IMR-90 (cell line): Measurements from ENCODE around the gene CD68. TPM values are rescaled to one million over a fixed set of nuclear protein-coding genes. Genes with fewer than 3 reads are reported as not detected.

Experiments
- ATAC-seq: fragments of 200-7000 bp; cut with Tn5 transposase; 2 replicates; pipeline ENCODE4 v1.9.1; 2020; ENCODE audit warnings: low read depth, mild to moderate bottlenecking, moderate library complexity
- BruUV-seq: library from RNA; stranded (reverse); fragments of 400-500 nt; replicated peaks from 2 replicates; lab custom pipeline; 2021; lab: Mats Ljungman, UMichigan
- CTCF ChIA-PET: fragments of 300-600 bp; formaldehyde crosslinking; extraction: SDS; loops from one replicate; lab custom pipeline; 2021; ENCODE audit warnings: antibody characterized with exemption; lab: Yijun Ruan, JAX
- POLR2A ChIA-PET: fragments of 300-600 bp; sonication (Branson Sonifier 250); formaldehyde crosslinking; loops from one replicate; lab custom pipeline; 2022; ENCODE audit warnings: antibody characterized with exemption; ENCODE audit not compliant: unreplicated experiment; lab: Charles Lee
- DNase-seq: peaks from one replicate; pipeline ENCODE4 v3.0.0; 2013
- H2AFZ ChIP-seq: replicated peaks from 2 replicates; pipeline ENCODE3; 2013; ENCODE audit warnings: low read length, mild to moderate bottlenecking; ENCODE audit not compliant: poor library complexity
- H2AK5ac ChIP-seq: 2 replicates; pipeline ENCODE4 v1.6.1; 2013; ENCODE audit warnings: low read depth, low read length, inconsistent platforms
- H2AK9ac ChIP-seq: replicated peaks from 2 replicates; pipeline ENCODE3; 2013; ENCODE audit warnings: mild to moderate bottlenecking, low read depth, low read length, moderate library complexity; ENCODE audit not compliant: poor library complexity
- H2BK120ac ChIP-seq: 2 replicates; pipeline ENCODE4 v1.6.1; 2013; ENCODE audit warnings: low read depth, low read length, inconsistent platforms
- H2BK15ac ChIP-seq: 3 replicates; pipeline ENCODE4 v1.6.1; 2013; ENCODE audit warnings: low read depth, low read length, inconsistent platforms
- H2BK20ac ChIP-seq: 2 replicates; pipeline ENCODE4 v1.6.1; 2013; ENCODE audit warnings: low read depth, mild to moderate bottlenecking, inconsistent platforms, low read length, moderate library complexity
- H2BK5ac ChIP-seq: 2 replicates; pipeline ENCODE4 v1.6.1; 2013; ENCODE audit warnings: mild to moderate bottlenecking, low read depth, low read length, inconsistent platforms; ENCODE audit not compliant: poor library complexity, severe bottlenecking
- H3K14ac ChIP-seq: replicated peaks from 2 replicates; pipeline ENCODE4 v1.6.1; 2013; ENCODE audit warnings: low read depth, low read length, inconsistent platforms
- H3K18ac ChIP-seq: 2 replicates; pipeline ENCODE4 v1.6.1; 2013; ENCODE audit warnings: low read depth, low read length, control low read depth
- H3K23ac ChIP-seq: 2 replicates; pipeline ENCODE4 v1.6.1; 2013; ENCODE audit warnings: low read depth, low read length, inconsistent platforms
- H3K27ac ChIP-seq: 2 replicates; pipeline ENCODE4 v1.5.1; 2013; ENCODE audit warnings: mild to moderate bottlenecking, control low read depth, low read length; ENCODE audit not compliant: insufficient read depth
- H3K27me3 ChIP-seq: 2 replicates; pipeline ENCODE4 v1.6.1; 2013; ENCODE audit warnings: low read length; ENCODE audit not compliant: control insufficient read depth, insufficient read depth
- H3K36me3 ChIP-seq: 2 replicates; pipeline ENCODE4 v1.6.1; 2013; ENCODE audit warnings: low read length, mixed read lengths; ENCODE audit not compliant: control insufficient read depth, insufficient read depth
- H3K4ac ChIP-seq: 2 replicates; pipeline ENCODE4 v1.6.1; 2013; ENCODE audit warnings: low read depth, low read length, inconsistent platforms
- H3K4me1 ChIP-seq: 2 replicates; pipeline ENCODE4 v1.6.1; 2013; ENCODE audit warnings: low read length, mixed read lengths; ENCODE audit not compliant: control insufficient read depth, insufficient read depth
- H3K4me2 ChIP-seq: 2 replicates; pipeline ENCODE4 v1.6.1; 2013; ENCODE audit warnings: low read depth, mild to moderate bottlenecking, control low read depth, low read length, moderate library complexity
- H3K4me3 ChIP-seq: 2 replicates; pipeline ENCODE4 v1.5.1; 2013; ENCODE audit warnings: low read depth, mild to moderate bottlenecking, control low read depth, low read length, moderate library complexity; ENCODE audit not compliant: insufficient read depth
- H3K56ac ChIP-seq: 2 replicates; pipeline ENCODE4 v1.6.1; 2013; ENCODE audit warnings: low read length, inconsistent platforms; ENCODE audit not compliant: insufficient read depth; ENCODE audit errors: extremely low read depth
- H3K79me1 ChIP-seq, 2 experiments: 2 replicates each; pipeline ENCODE4 v1.6.1; 2013; ENCODE audit warnings: low read length in 2 of 2, inconsistent platforms in 1 of 2, low read depth in 1 of 2
- H3K9ac ChIP-seq: 2 replicates; pipeline ENCODE4 v1.6.1; 2013; ENCODE audit warnings: low read depth, low read length, control low read depth
- H3K9me1 ChIP-seq: 2 replicates; pipeline ENCODE4 v1.6.1; 2013; ENCODE audit warnings: low read length, inconsistent platforms; ENCODE audit not compliant: insufficient read depth
- H3K9me3 ChIP-seq: 2 replicates; pipeline ENCODE4 v1.6.1; 2013; ENCODE audit warnings: low read length; ENCODE audit not compliant: control insufficient read depth, insufficient read depth
- H4K20me1 ChIP-seq: 2 replicates; pipeline ENCODE4 v1.6.1; 2013; ENCODE audit warnings: low read length, inconsistent platforms; ENCODE audit not compliant: insufficient read depth
- H4K5ac ChIP-seq: 2 replicates; pipeline ENCODE4 v1.6.1; 2013; ENCODE audit warnings: mild to moderate bottlenecking, low read depth, low read length, control low read depth
- H4K8ac ChIP-seq, 2 experiments: 2 replicates each; pipeline ENCODE4 v1.6.1; 2013; ENCODE audit warnings: low read depth in 2 of 2, low read length in 2 of 2, control low read depth in 1 of 2, inconsistent platforms in 1 of 2
- H4K91ac ChIP-seq: 2 replicates; pipeline ENCODE4 v1.6.1; 2013; ENCODE audit warnings: low read depth, low read length, inconsistent platforms; ENCODE audit not compliant: insufficient read depth
- BHLHE40 ChIP-seq: fragments of 150-350 bp; IDR thresholded peaks from 2 replicates; pipeline ENCODE4 v1.6.1; 2016; ENCODE audit warnings: mild to moderate bottlenecking, low read depth, low read length
- FOS ChIP-seq: fragments of 150-350 bp; IDR thresholded peaks from 2 replicates; pipeline ENCODE4 v1.6.1; 2016; ENCODE audit warnings: low read depth, low read length
- MAFK ChIP-seq: IDR thresholded peaks from 2 replicates; pipeline ENCODE4 v1.6.1; 2012; ENCODE audit warnings: low read depth, low read length, improper control_type of control experiment
- MAZ ChIP-seq: IDR thresholded peaks from 2 replicates; pipeline ENCODE4 v1.6.1; 2012; ENCODE audit warnings: low read depth, mild to moderate bottlenecking, low read length, improper control_type of control experiment, moderate library complexity, borderline replicate concordance
- NFE2L2 ChIP-seq: fragments of 150-350 bp; IDR thresholded peaks from 2 replicates; pipeline ENCODE4 v1.6.1; 2016; ENCODE audit warnings: low read depth, mild to moderate bottlenecking, low read length
- RAD21 ChIP-seq: IDR thresholded peaks from 2 replicates; pipeline ENCODE4 v1.6.1; 2012; ENCODE audit warnings: low read length, improper control_type of control experiment
- WGBS, 2 experiments: methylation state at CpG; one replicate each; pipeline versions ENCODE4 v1.1.5 to v1.1.7; 2013; ENCODE audit warnings: missing lambda C conversion rate in 2 of 2; ENCODE audit not compliant: insufficient read length in 1 of 2; ENCODE audit errors: extremely low coverage in 2 of 2; 5-methylcytosine and 5-hydroxymethylcytosine counted together
- dilution Hi-C: fragments of 300-500 bp; cut with HindIII; formaldehyde crosslinking; loops from one replicate; pipeline ENCODE4 v1.14.3; 2018; ENCODE audit warnings: low sequenced_read_pairs; ENCODE audit not compliant: unreplicated experiment
- in situ Hi-C: fragments of 300-500 bp; cut with MboI; formaldehyde crosslinking; loops from 3 replicates; pipeline ENCODE4 v1.14.3; 2019; ENCODE audit warnings: low sequenced_read_pairs, inconsistent platforms, mixed read lengths
- intact Hi-C: fragments of 100-400 bp; cut with micrococcal nuclease; formaldehyde crosslinking; loops from 2 replicates; pipeline ENCODE4 v1.10.0; 2022
- polyA plus RNA-seq, 3 experiments: library from polyadenylated mRNA; depleted of rRNA; stranded (reverse); fragments of >200 nt; gene quantifications; 2 replicates each; pipeline ENCODE4 v1.2.3, GENCODE V29; 2012; ENCODE audit warnings: low replicate concordance in 1 of 3
- total RNA-seq: library from RNA; depleted of rRNA; stranded (reverse); fragments of >200 nt; gene quantifications from 2 replicates; pipeline ENCODE4 v1.2.3, GENCODE V29; 2012
- TF ChIP-seq, protein P1 (sequence below): fragments of 150-350 bp; IDR thresholded peaks from 2 replicates; pipeline ENCODE4 v1.6.1; 2016; ENCODE audit warnings: low read depth, mild to moderate bottlenecking, low read length, moderate library complexity, borderline replicate concordance

The CD68 gene
- total and polyA plus RNA-seq, 2 of the 4 experiments (the other 2 are of a cell fraction) = 16.0 to 43.1 TPM

DNA sequence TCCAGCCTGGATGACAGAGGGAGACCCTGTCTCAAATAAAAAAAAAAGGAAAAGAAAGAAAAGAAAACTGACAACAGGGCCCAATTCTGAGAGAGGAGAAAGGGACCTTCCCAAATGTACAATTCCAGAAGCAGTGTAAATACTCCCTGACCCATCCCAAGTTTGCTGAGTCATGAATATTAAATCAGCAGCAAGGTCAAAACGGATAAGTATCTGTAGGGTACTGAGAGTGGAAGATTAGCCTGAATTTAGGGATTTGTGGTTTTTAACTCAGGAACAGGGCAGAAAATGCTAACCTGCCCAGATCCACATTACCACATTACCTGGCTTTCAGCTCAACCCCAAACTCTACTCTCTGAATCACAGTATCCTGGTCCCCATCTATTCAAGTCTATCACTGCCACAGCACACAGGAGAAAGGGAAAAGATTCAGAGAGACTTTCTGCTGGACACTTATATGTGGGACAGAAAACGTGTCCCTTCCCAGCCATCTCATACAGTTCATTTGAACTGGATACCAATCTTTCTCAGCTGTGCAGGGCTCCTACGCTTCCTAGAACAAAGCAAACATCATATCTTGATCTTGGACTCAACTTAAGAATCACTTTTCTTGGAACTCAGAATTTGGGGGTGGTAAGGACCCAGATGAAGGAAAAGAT, 32.3 kb downstream of the CD68 start:
- no peak overlapping the region for H3K14ac ChIP-seq
- DNase-seq (no peak), ATAC-seq (no peak)
- H4K5ac ChIP-seq = no peak overlapping the region
- no peak overlapping the region for H4K8ac ChIP-seq
- H4K91ac ChIP-seq = no peak overlapping the region
- POLR2A ChIA-PET = interaction anchor here (0.6 kb wide), 1 partner anchor 340 kb away, joined by 3 read pairs; no protein-coding TSS in a partner anchor
- no peak overlapping the region for H2BK5ac ChIP-seq
- peak overlapping the region; percentile 3; the same call in 1 of the 2 replicates for H3K27ac ChIP-seq
- no peak overlapping the region for H3K9ac ChIP-seq
- peak overlapping the region; percentile 6; the same call in 1 of the 2 replicates for H3K23ac ChIP-seq
- H2BK15ac ChIP-seq = no peak overlapping the region
- H3K79me1 ChIP-seq = peaks cover 42 to 63% of the 10 kb centered on the region in 2 experiments
- BruUV-seq = no TSS peak
- no peak overlapping the region for H2AFZ ChIP-seq
- intact Hi-C loops = no loop called here
- H2AK9ac ChIP-seq = no peak overlapping the region
- CTCF ChIA-PET = interaction anchor here (0.6 to 0.7 kb wide), 3 partner anchors 87 to 328 kb away, joined by 3 to 7 read pairs (median 5); no protein-coding TSS in a partner anchor
- H3K56ac ChIP-seq = no peak overlapping the region
- H3K27me3 ChIP-seq = no peaks in the 10 kb centered on the region
- no peak overlapping the region for H2BK20ac ChIP-seq
- peak overlapping the region; percentile 27 for H3K4me2 ChIP-seq
- H3K9me3 ChIP-seq = no peaks in the 10 kb centered on the region
- no peak overlapping the region for H3K18ac ChIP-seq
- no peak overlapping the region for H2AK5ac ChIP-seq
- peak; percentile 97 for TF ChIP-seq MAFK
- no peak for TF ChIP-seq MAZ
- TF ChIP-seq FOS = no peak
- no peak for TF ChIP-seq RAD21
- TF ChIP-seq, protein P1, sequence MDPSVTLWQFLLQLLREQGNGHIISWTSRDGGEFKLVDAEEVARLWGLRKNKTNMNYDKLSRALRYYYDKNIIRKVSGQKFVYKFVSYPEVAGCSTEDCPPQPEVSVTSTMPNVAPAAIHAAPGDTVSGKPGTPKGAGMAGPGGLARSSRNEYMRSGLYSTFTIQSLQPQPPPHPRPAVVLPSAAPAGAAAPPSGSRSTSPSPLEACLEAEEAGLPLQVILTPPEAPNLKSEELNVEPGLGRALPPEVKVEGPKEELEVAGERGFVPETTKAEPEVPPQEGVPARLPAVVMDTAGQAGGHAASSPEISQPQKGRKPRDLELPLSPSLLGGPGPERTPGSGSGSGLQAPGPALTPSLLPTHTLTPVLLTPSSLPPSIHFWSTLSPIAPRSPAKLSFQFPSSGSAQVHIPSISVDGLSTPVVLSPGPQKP = no peak
- peak; percentile 90 for TF ChIP-seq NFE2L2
- TF ChIP-seq BHLHE40 = no peak
- dilution Hi-C loops = no loop called here
- no peak overlapping the region for H3K4ac ChIP-seq
- H3K4me3 ChIP-seq = no peak overlapping the region
- H3K4me1 ChIP-seq = peaks cover 9% of the 10 kb centered on the region
- peaks cover 16% of the 10 kb centered on the region for H3K9me1 ChIP-seq
- peaks cover 5% of the 10 kb centered on the region for H3K36me3 ChIP-seq
- H2BK120ac ChIP-seq = no peak overlapping the region
- in situ Hi-C loops = no loop called here
- peaks cover 54% of the 10 kb centered on the region for H4K20me1 ChIP-seq
- no CpG with 5 or more reads among the region's 3 CpGs for WGBS, 2 experiments
